Left lobe of liver (tissue), 2 donors: ENCODE results near the gene DCAF12L2. TPM values are rescaled to one million over a fixed set of nuclear protein-coding genes. Genes with fewer than 3 reads are reported as not detected.
A peak's percentile ranks its signal among the peaks of the same experiment; 100 is the strongest.
"Not testable (repeated sequence)": the region's sequence is repeated elsewhere in the genome, so short reads cannot be mapped to it uniquely, and the experiment has no call there.

Source experiments
- ATAC-seq: fragments of 200-7000 bp; cut with Tn5 transposase; one replicate; pipeline ENCODE4 v1.9.1; 2020; ENCODE audit warnings: mild to moderate bottlenecking, moderate library complexity
- DNase-seq: peaks from one replicate; pipeline ENCODE4 v3.0.0-alpha.2; 2020; ENCODE audit warnings: low spot score
- total RNA-seq: library from RNA; stranded (reverse); gene quantifications from one replicate; pipeline ENCODE4 v1.2.1, GENCODE V29; 2021
- donor health status: DM: no; HTN: no; CAD: no; lungs with moderate emphysema.
- donor health status: DM: no; HTN: yes; CAD: no.

Gene DCAF12L2
- not detected for total RNA-seq

DNA sequence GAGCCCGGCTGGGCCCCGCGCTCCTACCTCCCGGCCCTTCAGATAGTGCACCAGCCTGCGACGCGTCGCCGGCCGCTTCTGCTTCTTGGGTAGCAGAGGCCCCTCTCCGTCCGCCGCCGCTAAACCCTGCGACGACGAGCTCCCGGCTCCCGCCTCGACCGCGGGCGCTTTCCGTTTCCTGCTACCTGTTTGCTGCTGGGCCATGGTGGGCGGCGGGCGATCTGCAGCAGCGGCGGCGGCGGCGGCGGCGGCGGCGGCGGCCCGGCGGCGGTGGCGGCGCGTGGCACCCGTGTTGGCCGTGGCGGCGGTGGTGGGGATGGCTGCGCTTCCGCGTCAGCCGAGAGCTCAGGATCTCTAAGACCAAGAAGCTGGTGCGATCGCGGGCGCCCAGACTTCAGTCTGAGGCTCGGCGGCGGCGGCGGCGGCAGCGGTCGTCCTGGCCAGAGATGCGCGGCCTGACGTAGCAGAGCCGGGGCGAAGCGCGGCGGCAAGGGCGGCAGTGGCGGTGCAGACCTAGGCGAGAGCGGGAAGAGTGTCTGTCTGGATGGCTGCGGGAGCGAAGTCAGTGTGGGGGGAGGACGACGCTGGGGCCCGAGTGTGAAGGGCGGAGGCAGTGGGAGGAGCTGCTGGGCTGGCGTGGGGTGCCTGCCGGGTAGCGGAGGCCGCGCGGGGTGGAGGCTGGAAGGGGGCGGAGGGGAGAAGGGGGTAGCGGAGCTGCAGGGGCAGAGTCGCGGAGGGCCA is at the start of gene DCAF12L2:
TSS of gene DCAF12L2 (minus strand) at position 569 of the 741 bp plus-strand sequence. CDS start at position 204, 365 bp downstream.
- DNase-seq (no peak), ATAC-seq (no peak)

DNA sequence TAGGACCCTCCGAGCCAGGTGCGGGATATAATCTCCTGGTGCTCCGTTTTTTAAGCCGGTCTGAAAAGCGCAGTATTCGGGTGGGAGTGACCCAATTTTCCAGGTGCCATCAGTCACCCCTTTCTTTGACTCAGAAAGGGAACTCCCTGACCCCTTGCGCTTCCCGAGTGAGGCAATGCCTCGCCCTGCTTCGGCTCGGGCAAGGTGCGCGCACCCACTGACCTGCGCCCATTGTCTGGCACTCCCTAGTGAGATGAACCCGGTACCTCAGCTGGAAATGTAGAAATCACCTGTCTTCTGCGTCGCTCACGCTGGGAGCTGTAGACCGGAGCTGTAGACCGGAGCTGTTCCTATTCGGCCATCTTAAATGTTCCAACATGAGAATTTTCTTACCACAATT is 24.8 kb upstream of the DCAF12L2 start:
- not testable (repeated sequence) for DNase-seq, ATAC-seq

DNA sequence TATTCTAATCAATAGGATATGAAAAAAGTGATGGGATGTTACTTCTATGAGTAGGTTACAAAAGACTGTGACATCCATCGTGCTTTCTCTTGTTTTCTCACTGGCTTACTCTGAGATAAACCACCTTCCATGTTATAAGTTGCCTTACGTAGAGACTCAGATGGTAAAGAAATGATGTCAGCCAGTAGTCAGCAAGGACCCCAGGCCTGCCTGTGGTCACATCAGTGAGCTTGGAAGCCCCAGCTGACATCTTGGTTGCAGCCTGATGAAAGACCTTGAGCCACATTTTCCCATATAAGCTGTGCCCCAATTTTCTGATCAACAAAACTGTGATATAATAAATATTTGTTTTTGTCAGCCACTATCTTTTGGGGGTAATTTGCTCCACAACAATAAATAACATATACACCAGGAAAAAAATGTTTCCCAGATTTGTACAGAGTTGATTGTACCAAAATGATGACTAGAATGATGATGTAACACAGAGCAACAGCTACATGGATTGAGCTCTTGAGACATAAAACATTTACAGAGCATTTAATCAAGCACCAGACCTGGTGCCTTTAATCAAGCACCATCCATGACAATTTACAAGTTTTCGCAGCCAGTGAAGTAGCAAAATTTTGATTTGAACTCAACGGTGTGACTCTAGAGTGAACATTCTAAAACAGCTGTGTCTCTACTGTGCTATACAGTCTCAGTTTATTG is 11.2 kb upstream of the DCAF12L2 start:
- ATAC-seq (no peak), DNase-seq (no peak)

DNA sequence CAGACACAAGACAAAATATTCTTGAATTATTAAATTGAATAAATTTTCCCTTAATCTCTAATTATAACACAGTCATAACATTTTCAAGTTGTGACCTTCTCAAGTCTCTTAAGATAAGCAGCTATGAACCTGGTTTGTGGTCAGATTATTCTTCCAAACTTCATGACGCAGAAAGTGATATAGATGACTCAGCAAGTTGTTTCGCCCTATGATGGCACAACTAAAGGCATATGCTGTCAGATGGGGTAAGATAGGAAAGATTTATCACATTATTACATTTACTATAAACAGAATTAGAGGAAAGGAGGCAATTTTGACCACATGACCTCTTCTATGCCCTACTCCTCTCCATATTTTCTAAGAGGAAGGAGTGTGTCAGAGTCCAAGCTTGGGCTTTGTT is 4.6 kb upstream of the DCAF12L2 start:
- no peak for ATAC-seq
- no peak for DNase-seq

DNA sequence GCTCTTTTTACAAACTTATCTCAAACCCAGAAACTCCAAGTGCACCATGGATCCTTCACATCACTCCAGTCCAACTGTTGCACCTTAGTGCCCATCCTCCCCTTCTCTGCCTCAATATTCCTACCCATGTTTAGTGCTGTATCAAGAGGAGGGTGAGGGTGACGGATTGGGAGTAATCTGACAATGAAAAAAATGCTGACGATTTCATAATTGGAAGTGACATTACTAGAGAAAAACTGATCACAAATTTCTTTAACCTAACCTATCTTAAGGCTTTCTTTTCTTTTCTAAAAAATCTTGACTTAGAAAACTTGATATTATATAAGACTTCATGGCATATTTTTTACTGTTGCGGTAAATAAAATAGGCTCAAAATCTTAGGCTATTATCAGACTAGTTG is 1.5 kb upstream of the DCAF12L2 start:
- no peak for ATAC-seq

DNA sequence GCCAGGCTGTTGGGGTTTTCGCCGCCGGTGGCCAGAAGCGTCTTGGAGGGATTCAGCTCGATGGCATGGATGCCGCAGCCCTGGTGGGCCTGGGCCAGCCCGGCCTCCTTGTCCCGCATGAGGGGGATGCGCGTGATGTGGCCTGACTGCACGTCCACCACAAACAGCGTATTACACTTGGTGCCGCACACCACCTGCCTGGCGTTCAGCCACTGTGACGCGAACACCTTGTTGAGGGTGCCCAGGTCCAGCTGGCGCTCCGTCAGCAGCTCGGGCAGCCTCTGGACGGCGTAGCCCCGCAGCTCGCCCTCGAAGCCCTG is 728 bp downstream of the DCAF12L2 start:
- ATAC-seq = no peak
- DNase-seq = no peak

More for the DNA sequence above, 1.5 kb upstream of the DCAF12L2 start:
- no peak for DNase-seq

DNA sequence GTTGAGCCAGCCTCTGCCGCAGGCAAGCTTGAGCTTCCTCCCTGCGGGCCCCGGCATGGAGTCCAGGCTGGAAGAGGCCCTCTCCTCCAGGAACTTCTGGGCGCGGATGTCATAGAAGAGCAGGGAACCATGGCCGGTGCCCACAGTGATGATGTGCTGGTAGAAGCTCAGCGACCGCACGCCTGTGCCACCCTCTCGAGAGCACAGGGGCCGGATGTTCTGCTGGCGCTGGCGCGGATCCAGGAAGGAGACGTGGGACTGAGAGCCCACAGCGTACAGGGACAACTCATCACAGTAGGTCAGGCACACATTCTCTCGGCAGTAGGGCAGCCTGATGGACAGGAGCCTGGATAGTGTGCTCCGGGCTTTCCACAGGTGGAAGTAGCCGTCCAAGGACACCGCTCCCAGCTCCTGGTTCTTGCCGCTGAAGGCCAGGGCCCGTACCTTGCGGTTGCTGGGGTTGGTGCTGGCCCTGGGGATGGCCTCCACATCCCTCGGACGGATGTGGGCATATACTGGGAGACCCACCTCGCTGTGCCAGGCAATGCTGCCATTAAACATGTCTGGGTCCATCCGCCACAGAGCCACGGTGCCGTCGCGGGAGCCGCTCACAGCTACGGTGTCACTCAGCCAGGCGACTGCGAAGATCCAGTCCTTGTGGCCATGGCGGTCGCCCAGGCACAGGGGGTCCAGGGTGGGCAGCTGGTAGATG is 1.2 kb downstream of the DCAF12L2 start:
- no peak for DNase-seq
- no peak for ATAC-seq

DNA sequence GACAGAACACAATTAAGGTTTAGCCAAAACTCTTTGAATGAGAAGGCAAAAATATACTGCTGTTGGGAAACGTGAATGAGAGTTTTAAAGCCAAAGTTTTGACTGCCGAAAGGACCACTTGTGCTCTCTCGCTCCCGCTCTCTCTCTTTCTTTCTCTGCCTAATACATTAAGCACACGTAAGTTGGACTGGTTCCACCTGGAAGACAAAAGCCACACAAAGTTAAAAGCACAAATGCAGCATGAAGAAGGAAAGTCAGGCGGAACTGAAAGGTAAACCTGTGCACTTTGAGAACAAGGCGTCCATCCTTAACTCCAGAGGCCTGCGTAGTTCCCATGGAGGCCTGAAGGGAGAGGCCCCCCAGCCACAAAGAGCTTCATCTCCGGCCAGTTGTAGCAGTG is 1.9 kb downstream of the DCAF12L2 start:
- ATAC-seq = no peak

DNA sequence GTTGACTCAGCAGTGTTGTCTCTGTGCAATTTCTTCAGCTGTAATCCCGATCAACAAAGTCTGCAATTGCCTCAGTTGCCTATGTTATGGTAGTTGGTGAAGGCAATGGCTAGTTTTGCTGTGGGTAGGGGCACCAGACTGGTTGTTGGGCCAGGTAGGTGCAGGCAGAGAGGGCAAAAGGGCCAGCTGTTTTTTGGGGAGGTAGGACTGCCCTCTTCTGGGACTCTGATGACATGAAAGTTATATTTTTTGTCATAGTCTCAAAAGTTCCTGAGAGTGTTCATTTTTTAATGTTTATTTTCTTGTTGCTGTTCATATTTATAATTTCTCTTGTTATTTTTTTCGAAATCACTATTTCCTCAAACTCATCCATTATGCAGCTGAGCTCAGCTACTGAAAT is 25.1 kb downstream of the DCAF12L2 start:
- no peak for DNase-seq
- no peak for ATAC-seq

More for the DNA sequence above, 1.9 kb downstream of the DCAF12L2 start:
- DNase-seq = no peak

DNA sequence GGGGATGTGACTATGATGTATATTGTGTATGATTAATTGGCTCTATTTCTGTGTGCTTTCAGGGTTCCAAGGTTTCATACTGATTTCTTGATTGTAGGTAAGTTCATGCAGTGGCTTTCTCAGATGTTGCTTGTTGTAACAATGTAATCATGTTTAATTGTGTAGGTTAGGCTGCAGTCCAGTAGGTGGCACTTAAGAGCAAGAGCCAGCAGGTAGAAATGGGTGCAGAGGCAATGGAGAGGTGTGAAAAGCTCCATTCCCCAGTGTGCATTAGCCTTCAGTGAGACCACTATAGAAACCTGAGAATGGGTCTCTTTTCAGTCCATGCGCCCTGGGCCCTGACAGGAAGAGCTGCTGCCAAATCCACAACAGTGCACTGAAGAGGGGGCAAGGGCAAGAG is 28.2 kb downstream of the DCAF12L2 start:
- ATAC-seq (peak; percentile 33), DNase-seq (no peak)

DNA sequence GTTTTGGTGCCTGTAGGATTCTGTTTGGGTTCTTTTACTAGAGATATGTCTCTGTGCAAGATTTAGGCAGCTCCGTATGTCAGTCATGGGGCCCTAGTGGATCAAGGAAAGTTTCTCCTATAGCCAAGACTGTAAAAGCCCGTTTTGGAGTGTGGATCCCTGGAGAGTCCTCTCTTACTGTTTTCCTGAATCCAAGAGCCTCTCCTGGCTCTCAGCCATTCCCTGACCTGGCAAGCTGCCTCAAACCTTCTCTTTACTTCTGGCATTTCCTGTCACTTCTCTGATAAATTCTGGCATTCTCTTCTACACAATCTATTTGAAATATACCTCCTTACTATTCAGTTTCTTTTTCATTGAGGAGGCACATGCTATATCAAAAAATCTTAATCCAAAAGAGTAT is 41.4 kb downstream of the DCAF12L2 start:
- no peak for ATAC-seq
- no peak for DNase-seq
